ENCODE results near the gene INAFM2. TPM values are rescaled to one million over a fixed set of nuclear protein-coding genes. Genes with fewer than 3 reads are reported as not detected.

Gene INAFM2
- total RNA-seq, 2 donors from 2014 or later, result 63.8 to 79.2 TPM

- DNase-seq (ENCODE audit: low spot score), result no peak
- no peak for TF ChIP-seq CTCF (IDR thresholded peaks at IDR 0.05)
- Histone ChIP-seq H3K36me3 (no peaks in the 10 kb centered on the region), H3K27ac (no peak overlapping the region), H3K4me3 (peak overlapping the region; percentile 74), H3K27me3 (replicated peaks; ENCODE audit: insufficient read depth) (no peaks in the 10 kb centered on the region), H3K4me1 (ENCODE audit: control insufficient read depth in 1 of 2, low read depth in 2 of 2) (peaks cover 8 to 9% of the 10 kb centered on the region in 2 donors), H3K9me3 (no peaks in the 10 kb centered on the region)
- ATAC-seq (ENCODE audit: insufficient number of reproducible peaks, low FRiP score, low read depth), result no peak
These were observed 33.8 kb downstream of the INAFM2 start for GRCh38 chr15:40357246-40357645.

- Histone ChIP-seq H3K4me3 (peak within 1 kb of the TSS; percentile 74), H3K9me3 (no peaks in the 10 kb centered on the region), H3K27me3 (replicated peaks; ENCODE audit: insufficient read depth) (no peaks in the 10 kb centered on the region), H3K4me1 (ENCODE audit: control insufficient read depth in 1 of 2, low read depth in 2 of 2) (peaks cover 8 to 9% of the 10 kb centered on the region in 2 donors), H3K27ac (no peak within 1 kb of the TSS), H3K36me3 (no peaks in the 10 kb centered on the region)
- ATAC-seq (ENCODE audit: insufficient number of reproducible peaks, low FRiP score, low read depth), result peak; percentile 67
- DNase-seq (ENCODE audit: low spot score), result peak; percentile 36
- TF ChIP-seq CTCF (IDR thresholded peaks at IDR 0.05), result no peak
These were observed 34.4 kb downstream of the INAFM2 start, which contains the start of gene DISP2 for GRCh38 chr15:40357723-40358470. Gene DISP2, plus strand, starts transcription at chr15:40358219. Its CDS starts 103 bp downstream, at chr15:40358322.

DNA sequence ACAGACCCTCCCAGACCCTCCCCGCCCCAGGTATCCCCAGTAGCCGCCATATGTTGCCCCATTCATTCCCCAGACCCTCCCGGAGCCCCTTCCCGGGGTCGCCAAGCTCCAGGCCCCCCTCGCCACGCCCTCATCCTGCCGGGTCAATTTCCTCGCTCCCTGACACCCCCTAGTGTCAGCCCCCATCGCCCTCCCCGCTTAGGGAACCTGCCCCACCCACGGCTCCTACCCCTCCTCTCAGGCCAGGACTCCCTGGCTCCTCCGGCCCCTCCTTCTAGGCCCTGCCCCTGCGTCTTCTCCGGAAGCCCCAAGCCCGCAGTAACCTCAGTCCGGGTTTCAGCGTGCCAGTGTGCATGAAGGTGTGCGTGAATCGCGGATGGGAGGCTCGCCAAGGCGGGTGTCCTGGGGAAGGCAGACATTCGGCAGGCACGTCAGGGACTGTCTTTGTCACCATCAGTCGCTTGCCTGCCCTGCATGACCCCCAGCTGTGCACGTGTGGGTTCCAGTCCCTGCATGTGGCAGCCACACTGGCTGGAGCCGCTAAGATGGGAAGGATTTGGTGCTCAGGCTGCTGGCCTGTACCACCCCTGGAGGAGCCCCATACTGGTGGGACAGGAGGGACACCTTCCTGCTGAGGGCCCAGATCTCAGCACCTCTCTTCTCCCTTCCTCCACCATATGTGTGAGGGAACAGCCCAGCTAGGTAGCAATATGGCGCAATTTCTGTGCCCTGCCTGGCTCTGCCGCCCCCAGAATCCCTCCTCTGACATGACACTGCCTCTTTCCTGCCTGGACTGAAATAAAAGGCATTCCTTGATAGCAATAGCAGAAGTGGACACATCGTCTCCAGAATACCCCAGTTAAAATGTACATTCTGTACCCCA lies 35.2 kb downstream of the INAFM2 start:
- H3K36me3 ChIP-seq, result no peaks in the 10 kb centered on the region
- no peak for TF ChIP-seq CTCF (IDR thresholded peaks at IDR 0.05)
- no peaks in the 10 kb centered on the region for H3K9me3 ChIP-seq
- DNase-seq (ENCODE audit: low spot score), result no peak
- no peak overlapping the region for H3K27ac ChIP-seq
- H3K27me3 ChIP-seq (replicated peaks; ENCODE audit: insufficient read depth), result no peaks in the 10 kb centered on the region
- no peak for ATAC-seq (ENCODE audit: insufficient number of reproducible peaks, low FRiP score, low read depth)
- peaks cover 8 to 9% of the 10 kb centered on the region in 2 donors for H3K4me1 ChIP-seq (ENCODE audit: control insufficient read depth in 1 of 2, low read depth in 2 of 2)
- peak overlapping the region; percentile 74 for H3K4me3 ChIP-seq

DNA sequence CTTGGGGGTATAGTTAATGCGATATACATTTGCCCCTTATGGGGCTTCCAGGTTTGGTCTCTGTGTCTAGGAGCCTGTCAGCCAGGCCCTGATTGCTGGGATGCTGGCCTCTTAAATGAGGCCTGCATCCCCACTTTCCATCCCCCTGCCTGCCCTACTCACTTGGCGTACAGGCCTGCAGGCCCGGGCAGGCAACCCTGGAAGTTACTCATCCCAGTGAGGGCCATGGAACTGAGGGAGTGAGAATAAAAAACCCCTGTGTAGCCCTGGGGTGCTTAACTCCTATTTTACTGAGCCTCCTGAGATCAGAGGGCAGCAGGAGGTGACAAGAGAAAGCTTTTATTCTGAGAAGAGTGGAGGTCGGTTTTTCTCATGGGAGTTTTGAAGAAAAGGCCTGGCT lies 36.5 kb downstream of the INAFM2 start:
- Histone ChIP-seq H3K4me3 (no peak overlapping the region), H3K4me1 (ENCODE audit: control insufficient read depth in 1 of 2, low read depth in 2 of 2) (peaks cover 8 to 9% of the 10 kb centered on the region in 2 donors), H3K9me3 (no peaks in the 10 kb centered on the region), H3K36me3 (no peaks in the 10 kb centered on the region), H3K27me3 (replicated peaks; ENCODE audit: insufficient read depth) (no peaks in the 10 kb centered on the region), H3K27ac (no peak overlapping the region)
- ATAC-seq (ENCODE audit: insufficient number of reproducible peaks, low FRiP score, low read depth) (no peak), DNase-seq (ENCODE audit: low spot score) (no peak)
- no peak for TF ChIP-seq CTCF (IDR thresholded peaks at IDR 0.05)

GRCh38 chr15:40361640-40362039 lies 38.1 kb downstream of the INAFM2 start:
- Histone ChIP-seq H3K4me3 (no peak overlapping the region), H3K27me3 (replicated peaks; ENCODE audit: insufficient read depth) (no peaks in the 10 kb centered on the region), H3K4me1 (ENCODE audit: control insufficient read depth in 1 of 2, low read depth in 2 of 2) (peaks cover 9 to 19% of the 10 kb centered on the region in 2 donors), H3K9me3 (no peaks in the 10 kb centered on the region), H3K36me3 (no peaks in the 10 kb centered on the region), H3K27ac (no peak overlapping the region)
- no peak for TF ChIP-seq CTCF (IDR thresholded peaks at IDR 0.05)
- no peak for DNase-seq (ENCODE audit: low spot score)
- no peak for ATAC-seq (ENCODE audit: insufficient number of reproducible peaks, low FRiP score, low read depth)

Data from thoracic aorta (tissue), 2 donors.